LNCAP (cell line): ENCODE results near the gene SLC36A2.

Experiments used
- CTCF ChIP-seq: fragments of 450-650 bp; IDR thresholded peaks from 2 replicates; pipeline ENCODE4 v1.5.1; 2017; ENCODE audit warnings: mild to moderate bottlenecking

The SLC36A2 gene

GRCh38 chr5:151347369-151347768, at the start of gene SLC36A2:
Gene SLC36A2, minus strand, starts transcription at chr5:151347559. Its CDS starts 99 bp downstream, at chr5:151347460.
- TF ChIP-seq CTCF = no peak

GRCh38 chr5:151388960-151389359, 41.6 kb upstream of the SLC36A2 start:
- no peak for TF ChIP-seq CTCF

GRCh38 chr5:151384106-151384505, 36.7 kb upstream of the SLC36A2 start:
- no peak for TF ChIP-seq CTCF

- no peak for TF ChIP-seq CTCF
Observed at GRCh38 chr5:151383011-151383410, 35.7 kb upstream of the SLC36A2 start.

- TF ChIP-seq CTCF = no peak
Observed at GRCh38 chr5:151382576-151382975, 35.2 kb upstream of the SLC36A2 start.

- no peak for TF ChIP-seq CTCF
Observed at GRCh38 chr5:151381899-151382298, 34.5 kb upstream of the SLC36A2 start.

GRCh38 chr5:151378616-151379015, 31.3 kb upstream of the SLC36A2 start:
- no peak for TF ChIP-seq CTCF

GRCh38 chr5:151374539-151374938, 27.2 kb upstream of the SLC36A2 start:
- TF ChIP-seq CTCF = no peak
